SK-N-SH (cell line): Measurements from ENCODE around the gene KRTAP5-11. TPM values are rescaled to one million over a fixed set of nuclear protein-coding genes. Genes with fewer than 3 reads are reported as not detected.

Experiments
- CTCF ChIA-PET: fragments of 300-600, 350-600 bp; formaldehyde crosslinking; extraction: SDS; loops from one replicate; lab custom pipeline; 2021; lab: Yijun Ruan, JAX
- POLR2A ChIA-PET: fragments of 350-600 bp; sonication (Branson Sonifier 250); formaldehyde crosslinking; extraction: SDS; loops from one replicate; lab custom pipeline; 2020; ENCODE audit warnings: antibody characterized with exemption, inconsistent platforms; lab: Yijun Ruan, JAX
- DNase-seq: peaks from one replicate; pipeline ENCODE4 v3.0.0; 2012
- H2AFZ ChIP-seq: fragments of 200-600 bp; sonication (generic); 2 replicates; pipeline ENCODE4 v1.8.1; 2016; ENCODE audit warnings: antibody characterized with exemption, mild to moderate bottlenecking, low read depth
- H3F3A ChIP-seq: fragments of 200-600 bp; sonication (generic); replicated peaks from 2 replicates; pipeline ENCODE3; 2016; ENCODE audit warnings: antibody characterized with exemption, mild to moderate bottlenecking; ENCODE audit not compliant: insufficient read depth
- H3K27ac ChIP-seq, 2 experiments: fragments of 200-500 bp in 1 of 2; fragments of 200-600 bp in 1 of 2; sonication (Bioruptor generic) in 1 of 2; sonication (generic), shearing (Covaris generic) in 1 of 2; 2 replicates each; pipeline versions ENCODE4 v1.5.1 to v1.6.1; 2014 to 2016; ENCODE audit warnings: low read depth in 2 of 2, inconsistent platforms in 1 of 2, low read length in 1 of 2, mild to moderate bottlenecking in 1 of 2, mixed read lengths in 1 of 2
- H3K27me3 ChIP-seq: fragments of 200-600 bp; sonication (generic), shearing (Covaris generic); 2 replicates; pipeline ENCODE4 v1.6.1; 2016; ENCODE audit warnings: mixed run types; ENCODE audit not compliant: insufficient read depth
- H3K36me3 ChIP-seq, 2 experiments: fragments of 200-500 bp in 1 of 2; fragments of 200-600 bp in 1 of 2; sonication (Bioruptor generic) in 1 of 2; sonication (generic) in 1 of 2; replicated peaks in 1 of 2; 2 replicates each; pipeline versions ENCODE3 to v1.5.1; 2014 to 2016; ENCODE audit warnings: low read length in 1 of 2, mild to moderate bottlenecking in 1 of 2; ENCODE audit not compliant: insufficient read depth in 2 of 2, control insufficient read depth in 1 of 2
- H3K4me1 ChIP-seq, 2 experiments: fragments of 200-500 bp in 1 of 2; fragments of 200-600 bp in 1 of 2; sonication (Bioruptor generic) in 1 of 2; sonication (generic), shearing (Covaris generic) in 1 of 2; 2 replicates each; pipeline versions ENCODE4 v1.5.1 to v1.6.1; 2014 to 2016; ENCODE audit warnings: low read depth in 1 of 2, low read length in 1 of 2, mixed run types in 1 of 2; ENCODE audit not compliant: insufficient read depth in 2 of 2, control insufficient read depth in 1 of 2
- H3K4me2 ChIP-seq: fragments of 200-600 bp; sonication (generic), shearing (Covaris generic); 2 replicates; pipeline ENCODE4 v1.6.1; 2017; ENCODE audit warnings: mixed run types
- H3K4me3 ChIP-seq, 2 experiments: fragments of 200-500 bp in 1 of 2; fragments of 200-600 bp in 1 of 2; sonication (Bioruptor generic) in 1 of 2; sonication (generic), shearing (Covaris generic) in 1 of 2; 2 replicates each; pipeline versions ENCODE4 v1.5.1 to v1.8.1; 2014 to 2016; ENCODE audit warnings: low read depth in 2 of 2, inconsistent platforms in 1 of 2, low read length in 1 of 2, mild to moderate bottlenecking in 1 of 2, mixed read lengths in 1 of 2, moderate library complexity in 1 of 2
- H3K79me2 ChIP-seq: fragments of 200-600 bp; sonication (generic); 2 replicates; pipeline ENCODE4 v1.8.1; 2017; ENCODE audit warnings: mild to moderate bottlenecking; ENCODE audit not compliant: insufficient read depth
- H3K9ac ChIP-seq: fragments of 200-600 bp; sonication (generic); 2 replicates; pipeline ENCODE4 v1.6.1; 2017; ENCODE audit warnings: mixed run types
- H3K9me2 ChIP-seq: fragments of 200-600 bp; sonication (generic); 2 replicates; pipeline ENCODE4 v1.6.1; 2017; ENCODE audit warnings: mixed run types
- H3K9me3 ChIP-seq: fragments of 200-600 bp; sonication (generic); 2 replicates; pipeline ENCODE4 v1.6.1; 2017; ENCODE audit warnings: mixed run types, mild to moderate bottlenecking, moderate library complexity
- H4K20me1 ChIP-seq: fragments of 200-600 bp; sonication (generic); 2 replicates; pipeline ENCODE4 v1.6.1; 2017; ENCODE audit warnings: mild to moderate bottlenecking, mixed run types; ENCODE audit not compliant: insufficient read depth
- FOXJ3 ChIP-seq: sonication (generic); formaldehyde crosslinking; IDR thresholded peaks from 2 replicates; pipeline ENCODE4 v1.5.1; 2020; ENCODE audit warnings: mild to moderate bottlenecking, missing genetic modification reagents
- GABPA ChIP-seq: IDR thresholded peaks from 2 replicates; pipeline ENCODE4 v1.4.0; 2012; ENCODE audit warnings: low read depth, mild to moderate bottlenecking
- NRF1 ChIP-seq: IDR thresholded peaks from 2 replicates; pipeline ENCODE4 v1.6.1; 2012; ENCODE audit warnings: low read depth, mild to moderate bottlenecking, low read length
- PBX3 ChIP-seq: IDR thresholded peaks from 2 replicates; pipeline ENCODE4; 2012
- TAF1 ChIP-seq: IDR thresholded peaks from 2 replicates; pipeline ENCODE4 v1.6.1; 2012; ENCODE audit warnings: low read depth, mild to moderate bottlenecking, low read length, moderate library complexity, borderline replicate concordance
- TCF12 ChIP-seq: IDR thresholded peaks from 2 replicates; pipeline ENCODE4 v1.4.0; 2012
- USF1 ChIP-seq: IDR thresholded peaks from 2 replicates; pipeline ENCODE4 v1.4.0; 2012; ENCODE audit warnings: low read depth, borderline replicate concordance
- WGBS: methylation state at CpG from one replicate; pipeline ENCODE4 v1.1.6; 2017; ENCODE audit warnings: low lambda C conversion rate; 5-methylcytosine and 5-hydroxymethylcytosine counted together
- polyA plus RNA-seq, 3 experiments: library from polyadenylated mRNA; depleted of rRNA; stranded (reverse); fragments of >200 nt; gene quantifications; 2 replicates each; pipeline ENCODE4 v1.2.3, GENCODE V29; 2012
- small RNA-seq, 7 experiments: library from RNA; depleted of rRNA; stranded (forward); fragments of <200 nt; gene quantifications; one replicate each; pipeline ENCODE3, GENCODE V24; 2012

KRTAP5-11 gene
- polyA plus RNA-seq, 1 of the 3 experiments (the other 2 are of a cell fraction) = not detected

- Histone ChIP-seq H4K20me1 (no peaks in the 10 kb centered on the region), H3K4me1 (no peaks in the 10 kb centered on the region; a peak in 1 of 4 replicates)
- TF ChIP-seq TAF1 (no peak), GABPA (no peak), PBX3 (no peak), TCF12 (no peak), USF1 (no peak), FOXJ3 (CRISPR knock-in tag) (no peak), NRF1 (no peak)
- TF ChIP-seq, all 33 proteins: peak for 0
- Histone ChIP-seq H3K9me3 (no peaks in the 10 kb centered on the region), H3K4me3 (no peak overlapping the region), H3K4me2 (no peak overlapping the region), H3K79me2 (no peaks in the 10 kb centered on the region), H2AFZ (no peak overlapping the region), H3F3A (no peaks in the 10 kb centered on the region), H3K9me2 (no peaks in the 10 kb centered on the region), H3K9ac (no peak overlapping the region), H3K36me3 (no peaks in the 10 kb centered on the region), H3K27ac (no peak overlapping the region), H3K27me3 (no peaks in the 10 kb centered on the region)
- POLR2A ChIA-PET = no interaction called here
- WGBS = 56% methylated on average over 10 of the region's 10 CpGs
- CTCF ChIA-PET = interaction anchor here (1.4 kb wide), 2 partner anchors 31 to 48 kb away, joined by 4 read pairs; no protein-coding TSS in a partner anchor
- no peak for DNase-seq
These were observed 50.6 kb downstream of the KRTAP5-11 start for GRCh38 chr11:71532036-71532610.

Small RNAs within 50 kb of the gene (small RNA-seq; reads per million reads assigned to genes)
- gene AP000867.1 = 0 reads per million in 7 experiments
- 0 reads per million in 7 experiments for gene KRTAP5-14P

Other genes with a start within 250 kb of the KRTAP5-11 start
- gene DHCR7, start 134.5 kb downstream of the KRTAP5-11 start, polyA plus RNA-seq (2012; rRNA removed) = 21.4 and 22.5 TPM in 2 replicates
- gene NADSYN1, start 129.7 kb downstream of the KRTAP5-11 start, polyA plus RNA-seq (2012; rRNA removed) = 62.5 and 74.0 TPM in 2 replicates
- gene KRTAP5-7, start 55.6 kb downstream of the KRTAP5-11 start, polyA plus RNA-seq (2012; rRNA removed) = 0.06 and 0.07 TPM in 2 replicates
- gene KRTAP5-8, start 44.9 kb downstream of the KRTAP5-11 start, polyA plus RNA-seq (2012; rRNA removed) = 0.06 TPM in 1 of 2 replicates, not detected in the other
- not detected in 2 replicates for gene KRTAP5-9, start 34.5 kb downstream of the KRTAP5-11 start, polyA plus RNA-seq (2012; rRNA removed)
- not detected in 2 replicates for gene KRTAP5-10, start 17.3 kb downstream of the KRTAP5-11 start, polyA plus RNA-seq (2012; rRNA removed)